K562 (cell line): ENCODE data around the gene TMEM14C. TPM values are rescaled to one million over a fixed set of nuclear protein-coding genes. Genes with fewer than 3 reads are reported as not detected.
A peak's percentile ranks its signal among the peaks of the same experiment; 100 is the strongest.

ENCODE experiments used
- CREB1 ChIP-seq, 2 experiments: sonication (generic) in 1 of 2; formaldehyde crosslinking in 1 of 2; IDR thresholded peaks; 2 replicates each; pipeline versions ENCODE4 v1.6.1 to v1.8.0; 2012 to 2022; ENCODE audit warnings: inconsistent platforms in 1 of 2, mild to moderate bottlenecking in 1 of 2, missing genetic modification reagents in 1 of 2, moderate library complexity in 1 of 2
- GTF2A2 ChIP-seq: IDR thresholded peaks from 2 replicates; pipeline ENCODE4 v1.6.1; 2016; ENCODE audit warnings: mild to moderate bottlenecking, missing genetic modification characterization, missing compliant biosample characterization
- HDAC8 ChIP-seq: fragments of 450-650 bp; IDR thresholded peaks from 2 replicates; pipeline ENCODE4 v1.6.1; 2016; ENCODE audit warnings: mild to moderate bottlenecking, missing genetic modification characterization, moderate library complexity, missing compliant biosample characterization
- HDGF ChIP-seq: fragments of 450-650 bp; IDR thresholded peaks from 2 replicates; pipeline ENCODE4 v1.6.1; 2016
- IFI16 ChIP-seq: fragments of 250-450 bp; sonication (Bioruptor Pico); IDR thresholded peaks from 2 replicates; pipeline ENCODE4 v2.1.2; 2022; ENCODE audit warnings: mild to moderate bottlenecking, inconsistent platforms
- KDM5B ChIP-seq: fragments of 200-600 bp; sonication (generic); IDR thresholded peaks from 2 replicates; pipeline ENCODE4 v1.6.1; 2012; ENCODE audit warnings: low read depth, mild to moderate bottlenecking, moderate library complexity, low read length, control low read depth, inconsistent platforms; ENCODE audit not compliant: insufficient replicate concordance
- MEIS2 ChIP-seq: fragments of 450-650 bp; IDR thresholded peaks from 2 replicates; pipeline ENCODE4 v1.6.1; 2014; ENCODE audit warnings: mild to moderate bottlenecking; ENCODE audit not compliant: partially characterized antibody
- NCOA4 ChIP-seq: fragments of 450-650 bp; IDR thresholded peaks from 2 replicates; pipeline ENCODE4 v1.6.1; 2018; ENCODE audit warnings: mild to moderate bottlenecking; ENCODE audit not compliant: partially characterized antibody
- NFE2 ChIP-seq: IDR thresholded peaks from 2 replicates; pipeline ENCODE4 v1.6.1; 2014; ENCODE audit warnings: antibody characterized with exemption, low read depth
- NR2F6 ChIP-seq: fragments of 450-650 bp; formaldehyde crosslinking; IDR thresholded peaks from 2 replicates; pipeline ENCODE4 v1.4.0; 2020; ENCODE audit warnings: mild to moderate bottlenecking
- NR3C1 ChIP-seq: sonication (generic); formaldehyde crosslinking; IDR thresholded peaks from 2 replicates; pipeline ENCODE4 v1.8.1; 2022; ENCODE audit warnings: missing genetic modification reagents
- PHB ChIP-seq: fragments of 250-450 bp; sonication (Bioruptor Pico); IDR thresholded peaks from 2 replicates; pipeline ENCODE4 v1.5.0; 2021
- PTRF ChIP-seq: fragments of 450-650 bp; IDR thresholded peaks from 2 replicates; pipeline ENCODE4 v1.6.1; 2016; ENCODE audit warnings: mild to moderate bottlenecking, missing genetic modification characterization, missing compliant biosample characterization
- SLC30A9 ChIP-seq: fragments of 250-450 bp; sonication (Bioruptor Pico); IDR thresholded peaks from 2 replicates; pipeline ENCODE4 v1.8.0; 2022; ENCODE audit warnings: mild to moderate bottlenecking, moderate library complexity
- ZBTB8A ChIP-seq: fragments of 450-650 bp; IDR thresholded peaks from 2 replicates; pipeline ENCODE4 v1.6.1; 2018; ENCODE audit warnings: mild to moderate bottlenecking, moderate library complexity; ENCODE audit not compliant: partially characterized antibody
- ZFP36 ChIP-seq: fragments of 150-350 bp; IDR thresholded peaks from 2 replicates; pipeline ENCODE4 v1.6.1; 2018; ENCODE audit warnings: low read length, low read depth; ENCODE audit not compliant: partially characterized antibody
- ZNF224 ChIP-seq: sonication (generic); formaldehyde crosslinking; IDR thresholded peaks from 2 replicates; pipeline ENCODE4 v1.8.0; 2022; ENCODE audit warnings: mild to moderate bottlenecking, missing genetic modification reagents
- ZNF780A ChIP-seq: fragments of 250-450 bp; sonication (Bioruptor Pico); IDR thresholded peaks from 2 replicates; pipeline ENCODE4 v1.5.0; 2021; ENCODE audit warnings: mild to moderate bottlenecking
- polyA plus RNA-seq, 8 experiments: library from polyadenylated mRNA; depleted of rRNA in 4 of 8; stranded (reverse) in 5 of 8; unstranded in 3 of 8; fragments of >200 nt; fragmentation: Nextera tagmentation in 2 of 8; fragmentation: Illumina TruSeq in 1 of 8; extraction: Ambion mirVana in 2 of 8; extraction: Trizol in 1 of 8; gene quantifications; 2 replicates each; pipeline versions ENCODE4 v1.2.1 to v1.2.3, GENCODE V29; 2011 to 2014; ENCODE audit warnings: inconsistent platforms in 1 of 8, missing spikeins in 1 of 8
- total RNA-seq, 7 experiments: library from RNA; depleted of rRNA in 6 of 7; stranded (reverse); fragments of >200 nt in 6 of 7; fragmentation: Illumina TruSeq in 2 of 7; extraction: Trizol in 2 of 7; gene quantifications; 2 replicates each; pipeline versions ENCODE4 v1.2.1 to v1.2.3, GENCODE V29; 2011 to 2021; ENCODE audit warnings: low replicate concordance in 1 of 7
- TF ChIP-seq, protein P1 (sequence below): fragments of 250-450 bp; sonication (Bioruptor Pico); IDR thresholded peaks from 2 replicates; pipeline ENCODE4 v1.4.0; 2020; ENCODE audit warnings: mild to moderate bottlenecking, moderate library complexity, borderline replicate concordance
- TF ChIP-seq, protein P2 (sequence below): fragments of 200-800 bp; sonication (Bioruptor generic); IDR thresholded peaks from 2 replicates; pipeline ENCODE4 v1.6.1; 2017; ENCODE audit warnings: missing genetic modification characterization, missing compliant biosample characterization
- TF ChIP-seq, protein P3 (sequence below): IDR thresholded peaks from 2 replicates; pipeline ENCODE4 v1.6.1; 2014; ENCODE audit warnings: antibody characterized with exemption
- TF ChIP-seq, protein P4 (sequence below), 2 experiments: fragments of 450-650 bp in 1 of 2; sonication (generic) in 1 of 2; formaldehyde crosslinking; conservative IDR thresholded peaks; 2 replicates each; pipeline versions ENCODE4 v1.4.0 to v1.8.1; 2020 to 2022; ENCODE audit warnings: mild to moderate bottlenecking in 1 of 2, missing genetic modification reagents in 1 of 2
- TF ChIP-seq, protein P5 (sequence below): fragments of 250-450 bp; sonication (Bioruptor Pico); IDR thresholded peaks from 2 replicates; pipeline ENCODE4 v1.8.0; 2021; ENCODE audit warnings: moderate library complexity, mild to moderate bottlenecking, inconsistent platforms

The TMEM14C gene
- total and polyA plus RNA-seq, 9 of the 15 experiments (the other 6 are each of a cell fraction or from before 2014, with no cell fraction given) = 151 to 496 (median 263) TPM

DNA sequence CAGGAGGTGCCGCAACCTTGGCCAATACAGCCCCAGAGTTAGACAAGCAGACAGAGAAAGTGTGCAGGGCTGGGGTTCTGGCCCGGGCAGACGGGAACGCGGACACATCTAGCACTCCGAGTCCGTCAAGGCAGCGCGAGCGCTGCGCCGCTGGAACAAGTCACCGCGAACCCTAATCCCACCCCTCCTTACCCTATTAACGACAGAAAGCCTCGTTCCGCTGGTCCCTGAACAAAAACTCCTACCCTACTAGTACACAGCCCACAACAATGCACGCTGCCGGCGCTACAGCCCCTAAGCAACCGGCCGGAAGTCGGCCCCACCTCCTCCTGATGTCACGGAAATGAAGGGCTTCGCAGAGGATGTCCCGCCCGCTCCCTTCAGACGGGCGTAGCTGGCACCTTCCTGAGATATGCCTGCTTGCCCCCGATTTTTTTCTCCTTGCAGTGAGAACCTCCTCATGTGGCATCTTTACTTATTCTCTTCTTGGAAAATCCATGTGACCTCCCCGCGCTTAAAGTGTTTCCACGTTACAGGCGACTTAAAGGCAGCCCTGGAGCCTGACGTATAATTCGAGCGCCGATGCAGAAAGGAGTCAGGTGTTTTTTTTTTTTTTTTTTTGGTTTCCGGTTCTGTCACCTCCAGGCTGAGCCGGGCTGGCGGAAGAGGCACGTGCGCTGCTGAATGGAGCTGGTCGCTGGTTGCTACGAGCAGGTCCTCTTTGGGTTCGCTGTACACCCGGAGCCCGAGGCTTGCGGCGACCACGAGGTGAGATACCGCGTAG, 28.4 kb upstream of the TMEM14C start, which contains the start of the genes C6orf52 and PAK1IP1 (continued):
- no peak for TF ChIP-seq GTF2A2
- TF ChIP-seq NR2F6 (CRISPR knock-in tag) = no peak
- no peak for TF ChIP-seq PTRF (tag)
- peak; percentile 98 for TF ChIP-seq CREB1 (IDR thresholded peaks at IDR 0.05)
- peak; percentile 99 for TF ChIP-seq CREB1 (CRISPR knock-in tag; IDR thresholded peaks at IDR 0.05)
- TF ChIP-seq, protein P1, sequence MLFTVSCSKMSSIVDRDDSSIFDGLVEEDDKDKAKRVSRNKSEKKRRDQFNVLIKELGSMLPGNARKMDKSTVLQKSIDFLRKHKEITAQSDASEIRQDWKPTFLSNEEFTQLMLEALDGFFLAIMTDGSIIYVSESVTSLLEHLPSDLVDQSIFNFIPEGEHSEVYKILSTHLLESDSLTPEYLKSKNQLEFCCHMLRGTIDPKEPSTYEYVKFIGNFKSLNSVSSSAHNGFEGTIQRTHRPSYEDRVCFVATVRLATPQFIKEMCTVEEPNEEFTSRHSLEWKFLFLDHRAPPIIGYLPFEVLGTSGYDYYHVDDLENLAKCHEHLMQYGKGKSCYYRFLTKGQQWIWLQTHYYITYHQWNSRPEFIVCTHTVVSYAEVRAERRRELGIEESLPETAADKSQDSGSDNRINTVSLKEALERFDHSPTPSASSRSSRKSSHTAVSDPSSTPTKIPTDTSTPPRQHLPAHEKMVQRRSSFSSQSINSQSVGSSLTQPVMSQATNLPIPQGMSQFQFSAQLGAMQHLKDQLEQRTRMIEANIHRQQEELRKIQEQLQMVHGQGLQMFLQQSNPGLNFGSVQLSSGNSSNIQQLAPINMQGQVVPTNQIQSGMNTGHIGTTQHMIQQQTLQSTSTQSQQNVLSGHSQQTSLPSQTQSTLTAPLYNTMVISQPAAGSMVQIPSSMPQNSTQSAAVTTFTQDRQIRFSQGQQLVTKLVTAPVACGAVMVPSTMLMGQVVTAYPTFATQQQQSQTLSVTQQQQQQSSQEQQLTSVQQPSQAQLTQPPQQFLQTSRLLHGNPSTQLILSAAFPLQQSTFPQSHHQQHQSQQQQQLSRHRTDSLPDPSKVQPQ = no peak
- TF ChIP-seq, protein P2, sequence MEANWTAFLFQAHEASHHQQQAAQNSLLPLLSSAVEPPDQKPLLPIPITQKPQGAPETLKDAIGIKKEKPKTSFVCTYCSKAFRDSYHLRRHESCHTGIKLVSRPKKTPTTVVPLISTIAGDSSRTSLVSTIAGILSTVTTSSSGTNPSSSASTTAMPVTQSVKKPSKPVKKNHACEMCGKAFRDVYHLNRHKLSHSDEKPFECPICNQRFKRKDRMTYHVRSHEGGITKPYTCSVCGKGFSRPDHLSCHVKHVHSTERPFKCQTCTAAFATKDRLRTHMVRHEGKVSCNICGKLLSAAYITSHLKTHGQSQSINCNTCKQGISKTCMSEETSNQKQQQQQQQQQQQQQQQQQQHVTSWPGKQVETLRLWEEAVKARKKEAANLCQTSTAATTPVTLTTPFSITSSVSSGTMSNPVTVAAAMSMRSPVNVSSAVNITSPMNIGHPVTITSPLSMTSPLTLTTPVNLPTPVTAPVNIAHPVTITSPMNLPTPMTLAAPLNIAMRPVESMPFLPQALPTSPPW = peak; percentile 94
- TF ChIP-seq PHB = 0 out of 2 replicates have a peak, but pooled peaks have one; percentile 37
- peak; percentile 61 for TF ChIP-seq MEIS2
- TF ChIP-seq KDM5B = peak; percentile 96
- TF ChIP-seq, protein P3, sequence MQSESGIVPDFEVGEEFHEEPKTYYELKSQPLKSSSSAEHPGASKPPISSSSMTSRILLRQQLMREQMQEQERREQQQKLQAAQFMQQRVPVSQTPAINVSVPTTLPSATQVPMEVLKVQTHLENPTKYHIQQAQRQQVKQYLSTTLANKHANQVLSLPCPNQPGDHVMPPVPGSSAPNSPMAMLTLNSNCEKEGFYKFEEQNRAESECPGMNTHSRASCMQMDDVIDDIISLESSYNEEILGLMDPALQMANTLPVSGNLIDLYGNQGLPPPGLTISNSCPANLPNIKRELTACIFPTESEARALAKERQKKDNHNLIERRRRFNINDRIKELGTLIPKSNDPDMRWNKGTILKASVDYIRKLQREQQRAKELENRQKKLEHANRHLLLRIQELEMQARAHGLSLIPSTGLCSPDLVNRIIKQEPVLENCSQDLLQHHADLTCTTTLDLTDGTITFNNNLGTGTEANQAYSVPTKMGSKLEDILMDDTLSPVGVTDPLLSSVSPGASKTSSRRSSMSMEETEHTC = peak; percentile 87
- no peak for TF ChIP-seq NR3C1
- TF ChIP-seq NCOA4 = no peak
- TF ChIP-seq, protein P4, sequence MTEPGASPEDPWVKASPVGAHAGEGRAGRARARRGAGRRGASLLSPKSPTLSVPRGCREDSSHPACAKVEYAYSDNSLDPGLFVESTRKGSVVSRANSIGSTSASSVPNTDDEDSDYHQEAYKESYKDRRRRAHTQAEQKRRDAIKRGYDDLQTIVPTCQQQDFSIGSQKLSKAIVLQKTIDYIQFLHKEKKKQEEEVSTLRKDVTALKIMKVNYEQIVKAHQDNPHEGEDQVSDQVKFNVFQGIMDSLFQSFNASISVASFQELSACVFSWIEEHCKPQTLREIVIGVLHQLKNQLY (CRISPR knock-in tag; conservative IDR thresholded peaks at IDR 0.05) = no peak
- no peak for TF ChIP-seq ZNF780A (CRISPR knock-in tag)
- peak; percentile 99 for TF ChIP-seq NFE2
- TF ChIP-seq, protein P5, sequence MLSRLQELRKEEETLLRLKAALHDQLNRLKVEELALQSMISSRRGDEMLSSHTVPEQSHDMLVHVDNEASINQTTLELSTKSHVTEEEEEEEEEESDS = no peak
- TF ChIP-seq HDAC8 (tag) = no peak
- no peak for TF ChIP-seq ZNF224
- TF ChIP-seq SLC30A9 (CRISPR knock-in tag) = no peak
- no peak for TF ChIP-seq IFI16 (CRISPR knock-in tag)
- TF ChIP-seq ZBTB8A = no peak
- TF ChIP-seq HDGF = no peak
- TF ChIP-seq ZFP36 = no peak
